Astrocyte (in vitro differentiated cells and primary cell): ENCODE measurements around the gene NEK7.

Source experiments
- EZH2 ChIP-seq: IDR thresholded peaks from 2 replicates; pipeline ENCODE4 v1.6.1; 2012; ENCODE audit warnings: mild to moderate bottlenecking, low read length, inconsistent platforms; ENCODE audit not compliant: insufficient read depth
- TF ChIP-seq, protein P1 (sequence below): IDR thresholded peaks from 2 replicates; pipeline ENCODE4 v1.5.1; 2011; ENCODE audit warnings: low read depth, mild to moderate bottlenecking, inconsistent platforms, low read length, moderate library complexity; ENCODE audit not compliant: insufficient read depth

DNA sequence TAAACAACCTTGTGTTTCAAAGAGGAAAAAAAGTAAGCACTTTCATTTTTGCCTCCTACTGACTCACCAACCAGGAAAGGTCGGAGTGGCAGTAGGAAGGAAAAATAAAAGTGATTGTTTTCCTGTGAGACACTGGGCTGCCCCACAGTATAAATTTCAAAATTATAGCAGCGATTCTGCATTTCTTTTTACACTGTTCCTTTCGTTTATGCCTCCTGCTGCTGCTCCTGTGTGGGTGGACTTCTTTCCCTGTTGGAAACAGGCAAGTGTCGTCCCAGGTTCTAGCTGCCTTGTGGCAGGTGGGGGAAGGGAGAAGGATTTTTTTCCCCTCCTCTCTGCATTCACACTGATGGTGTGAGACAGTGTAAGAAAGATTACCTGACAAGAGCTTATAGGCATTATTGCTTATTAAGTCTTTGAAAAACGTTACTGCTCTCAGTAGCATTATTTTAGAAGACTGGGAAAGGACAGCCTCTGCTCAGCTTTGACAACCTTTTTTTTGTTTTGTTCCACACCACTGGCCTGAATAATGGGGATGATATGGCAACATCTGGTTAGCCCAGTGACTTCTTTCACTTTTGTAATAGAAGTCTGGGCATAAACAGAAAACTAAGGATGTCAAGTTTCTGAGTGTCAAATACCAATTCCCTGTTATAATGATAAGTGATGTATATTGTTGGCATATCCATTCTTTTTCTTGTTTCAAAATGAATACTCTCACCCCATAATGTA, 77.9 kb downstream of the NEK7 start:
- TF ChIP-seq, protein P1, sequence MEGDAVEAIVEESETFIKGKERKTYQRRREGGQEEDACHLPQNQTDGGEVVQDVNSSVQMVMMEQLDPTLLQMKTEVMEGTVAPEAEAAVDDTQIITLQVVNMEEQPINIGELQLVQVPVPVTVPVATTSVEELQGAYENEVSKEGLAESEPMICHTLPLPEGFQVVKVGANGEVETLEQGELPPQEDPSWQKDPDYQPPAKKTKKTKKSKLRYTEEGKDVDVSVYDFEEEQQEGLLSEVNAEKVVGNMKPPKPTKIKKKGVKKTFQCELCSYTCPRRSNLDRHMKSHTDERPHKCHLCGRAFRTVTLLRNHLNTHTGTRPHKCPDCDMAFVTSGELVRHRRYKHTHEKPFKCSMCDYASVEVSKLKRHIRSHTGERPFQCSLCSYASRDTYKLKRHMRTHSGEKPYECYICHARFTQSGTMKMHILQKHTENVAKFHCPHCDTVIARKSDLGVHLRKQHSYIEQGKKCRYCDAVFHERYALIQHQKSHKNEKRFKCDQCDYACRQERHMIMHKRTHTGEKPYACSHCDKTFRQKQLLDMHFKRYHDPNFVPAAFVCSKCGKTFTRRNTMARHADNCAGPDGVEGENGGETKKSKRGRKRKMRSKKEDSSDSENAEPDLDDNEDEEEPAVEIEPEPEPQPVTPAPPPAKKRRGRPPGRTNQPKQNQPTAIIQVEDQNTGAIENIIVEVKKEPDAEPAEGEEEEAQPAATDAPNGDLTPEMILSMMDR: no peak
- TF ChIP-seq EZH2: no peak
